ENCODE results near the gene STK4.
A peak's percentile ranks its signal among the peaks of the same experiment; 100 is the strongest.

Gene STK4

GRCh38 chr20:45032781-45033180, 66.5 kb downstream of the STK4 start:
- no peak for DNase-seq

- DNase-seq: no peak
Observed at GRCh38 chr20:45034436-45034835, 68.1 kb downstream of the STK4 start.

GRCh38 chr20:45036044-45036755, 69.9 kb downstream of the STK4 start:
- peak; percentile 78 for DNase-seq

GRCh38 chr20:45037050-45037449, 70.7 kb downstream of the STK4 start:
- no peak for DNase-seq

- DNase-seq: no peak
Observed at GRCh38 chr20:45037635-45038034, 71.3 kb downstream of the STK4 start.

- no peak for DNase-seq
Observed at GRCh38 chr20:45038745-45039474, 72.6 kb downstream of the STK4 start.

GRCh38 chr20:45039475-45039820, 73.1 kb downstream of the STK4 start:
- DNase-seq: no peak

GRCh38 chr20:45041464-45042337, 75.4 kb downstream of the STK4 start:
- peak; percentile 69 for DNase-seq

GRCh38 chr20:45042978-45043377, 76.7 kb downstream of the STK4 start:
- no peak for DNase-seq

GRCh38 chr20:45044084-45044573, 77.8 kb downstream of the STK4 start:
- no peak for DNase-seq

GRCh38 chr20:45044601-45045000, 78.3 kb downstream of the STK4 start:
- DNase-seq: no peak

- DNase-seq: no peak
Observed at GRCh38 chr20:45047581-45048119, 81.3 kb downstream of the STK4 start.

GRCh38 chr20:45049438-45049837, 83.1 kb downstream of the STK4 start:
- DNase-seq: no peak

- DNase-seq: no peak
Observed at GRCh38 chr20:45049904-45050471, 83.7 kb downstream of the STK4 start.

- DNase-seq: no peak
Observed at GRCh38 chr20:45051204-45052060, 85.1 kb downstream of the STK4 start.

- peak; percentile 77 for DNase-seq
Observed at GRCh38 chr20:45052698-45053429, 86.6 kb downstream of the STK4 start.

GRCh38 chr20:45053430-45054351, 87.4 kb downstream of the STK4 start:
- no peak for DNase-seq

GRCh38 chr20:45055056-45055455, 88.7 kb downstream of the STK4 start:
- DNase-seq: no peak

- DNase-seq: no peak
Observed at GRCh38 chr20:45056473-45057173, 90.3 kb downstream of the STK4 start.

All from islet precursor cell (in vitro differentiated cells).